GM10847 (cell line): Measurements from ENCODE around the gene DBNDD1.

ENCODE experiments used
- POLR2A ChIP-seq: IDR thresholded peaks from 2 replicates; pipeline ENCODE4 v1.6.1; 2011; ENCODE audit not compliant: insufficient read length; ENCODE audit errors: extremely low read depth

The DBNDD1 gene

DNA sequence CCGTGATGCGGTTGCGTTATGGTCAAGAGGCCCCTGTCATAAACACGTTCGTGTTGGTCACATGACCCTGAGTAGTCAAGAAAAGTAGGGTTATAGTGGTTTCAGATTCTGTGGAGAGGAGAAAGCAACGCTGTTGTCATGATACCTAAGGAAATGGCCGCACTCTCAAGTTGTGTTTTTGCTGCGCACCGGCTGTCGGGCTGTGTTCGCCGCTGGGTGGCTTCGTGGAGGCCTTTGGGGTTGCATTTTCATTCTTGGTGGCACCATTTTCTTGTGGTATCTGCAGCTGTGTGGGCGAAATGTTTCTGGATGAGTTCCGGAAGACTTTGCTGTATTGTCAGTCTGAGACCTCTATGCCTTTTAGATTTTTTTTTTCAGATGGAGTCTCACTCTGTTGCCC, 35.7 kb downstream of the DBNDD1 start:
- no peak for TF ChIP-seq POLR2A

DNA sequence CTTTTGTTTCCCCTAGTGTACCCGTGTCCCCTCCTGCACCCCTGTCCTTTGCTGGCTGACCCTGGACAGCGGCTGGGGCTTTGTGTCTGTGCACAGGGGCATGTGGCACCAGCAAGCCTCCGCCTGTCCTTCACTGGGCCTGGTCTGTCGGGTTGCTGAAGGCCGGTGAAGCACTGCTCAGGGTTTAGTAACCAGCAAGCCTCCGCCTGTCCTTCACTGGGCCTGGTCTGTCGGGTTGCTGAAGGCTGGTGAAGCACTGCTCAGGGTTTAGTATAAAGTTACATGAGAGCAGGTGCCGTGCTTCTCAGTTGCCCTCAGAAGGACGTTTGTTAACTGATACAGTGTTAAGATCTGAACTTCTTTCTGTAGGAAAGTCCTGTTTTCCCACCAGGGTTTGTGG, 36.9 kb downstream of the DBNDD1 start:
- TF ChIP-seq POLR2A: no peak

DNA sequence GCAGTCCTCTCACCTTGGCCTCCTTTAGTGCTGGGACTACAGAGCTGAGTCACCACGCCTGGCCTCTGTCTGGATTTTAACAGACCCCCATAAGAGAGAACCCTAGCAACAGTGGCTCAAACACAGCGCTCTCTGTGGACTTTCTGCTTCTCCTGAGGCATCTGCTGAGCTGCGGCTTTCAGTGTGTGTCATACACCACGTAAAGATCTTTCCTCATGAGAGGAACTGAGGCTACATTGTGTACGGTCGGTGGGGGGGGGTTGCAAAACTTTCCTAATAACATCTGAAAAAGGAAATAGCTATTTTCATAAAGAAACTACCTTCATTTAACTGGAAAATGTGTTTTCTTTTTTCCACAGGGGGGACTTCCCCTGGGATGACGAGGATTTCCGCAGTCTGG, 37.8 kb downstream of the DBNDD1 start:
- no peak for TF ChIP-seq POLR2A

DNA sequence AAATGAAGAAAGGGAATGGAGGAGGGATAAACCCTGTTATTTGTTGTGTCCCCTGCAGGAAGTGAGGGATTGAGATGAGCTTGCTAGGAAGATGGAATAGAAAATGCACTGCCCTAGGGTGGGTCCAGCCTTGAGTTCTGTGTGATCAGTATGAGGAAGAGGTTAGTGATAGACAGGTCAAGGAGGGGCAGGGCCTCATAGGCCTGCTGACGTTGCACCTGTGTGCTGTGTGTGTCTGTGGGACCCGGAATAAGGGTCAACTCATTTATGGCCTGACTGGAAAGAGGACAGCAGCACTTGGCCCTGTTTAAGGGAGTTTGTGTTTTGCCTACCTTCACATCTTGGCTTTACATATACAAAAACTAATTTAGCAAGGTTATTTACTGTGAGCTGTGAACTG, 44.4 kb downstream of the DBNDD1 start:
- TF ChIP-seq POLR2A: no peak

DNA sequence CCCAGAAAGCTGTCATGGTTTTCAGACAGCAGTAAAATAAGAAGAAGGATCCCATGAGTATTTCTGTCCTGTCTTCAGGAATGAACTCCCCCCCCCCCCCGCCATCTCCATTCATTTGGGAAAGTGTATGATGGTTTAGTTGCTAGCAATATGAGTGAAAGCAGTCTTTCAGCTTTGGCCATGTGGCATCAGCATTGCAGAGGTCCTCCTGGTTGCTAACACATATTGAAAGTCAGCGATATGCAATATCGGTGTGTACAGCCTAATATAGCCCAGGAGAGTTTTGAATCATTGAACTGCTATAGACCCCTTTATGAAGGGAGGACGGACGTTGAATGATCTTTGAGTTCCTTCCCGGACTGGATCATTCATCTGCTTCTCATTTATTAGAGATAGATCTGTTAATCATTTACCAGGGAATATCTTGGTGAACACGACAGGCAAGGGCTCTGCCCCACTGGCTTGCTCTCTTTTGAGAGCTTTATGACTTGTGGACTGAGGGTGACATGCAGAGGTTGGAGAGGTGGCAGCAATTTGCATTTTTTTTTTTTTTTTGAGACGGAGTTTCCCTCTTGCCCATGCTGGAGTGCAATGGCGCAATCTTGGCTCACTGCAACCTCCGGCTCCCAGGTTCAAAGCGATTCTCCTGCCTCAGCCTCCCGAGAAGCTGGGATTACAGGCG, 45.5 kb downstream of the DBNDD1 start:
- no peak for TF ChIP-seq POLR2A

DNA sequence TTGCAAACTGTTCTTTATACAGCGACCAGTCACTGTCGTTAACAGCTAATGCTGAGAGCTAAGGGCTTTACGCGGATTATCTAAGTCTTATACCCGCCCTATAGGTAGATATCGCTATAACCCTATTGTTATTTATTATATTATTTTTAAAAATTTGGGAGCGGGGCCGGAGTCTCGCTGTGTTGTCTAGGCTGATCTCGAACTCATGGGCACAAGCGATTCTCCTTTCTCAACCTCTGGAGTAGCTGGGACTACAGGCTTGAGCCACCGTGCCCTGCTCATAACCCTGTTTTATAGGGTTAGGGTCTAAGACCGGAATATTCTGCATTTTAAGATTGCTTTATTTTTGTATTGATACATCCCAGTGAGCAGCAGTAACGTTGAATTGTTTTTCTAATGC, 46.0 kb downstream of the DBNDD1 start:
- TF ChIP-seq POLR2A: no peak

DNA sequence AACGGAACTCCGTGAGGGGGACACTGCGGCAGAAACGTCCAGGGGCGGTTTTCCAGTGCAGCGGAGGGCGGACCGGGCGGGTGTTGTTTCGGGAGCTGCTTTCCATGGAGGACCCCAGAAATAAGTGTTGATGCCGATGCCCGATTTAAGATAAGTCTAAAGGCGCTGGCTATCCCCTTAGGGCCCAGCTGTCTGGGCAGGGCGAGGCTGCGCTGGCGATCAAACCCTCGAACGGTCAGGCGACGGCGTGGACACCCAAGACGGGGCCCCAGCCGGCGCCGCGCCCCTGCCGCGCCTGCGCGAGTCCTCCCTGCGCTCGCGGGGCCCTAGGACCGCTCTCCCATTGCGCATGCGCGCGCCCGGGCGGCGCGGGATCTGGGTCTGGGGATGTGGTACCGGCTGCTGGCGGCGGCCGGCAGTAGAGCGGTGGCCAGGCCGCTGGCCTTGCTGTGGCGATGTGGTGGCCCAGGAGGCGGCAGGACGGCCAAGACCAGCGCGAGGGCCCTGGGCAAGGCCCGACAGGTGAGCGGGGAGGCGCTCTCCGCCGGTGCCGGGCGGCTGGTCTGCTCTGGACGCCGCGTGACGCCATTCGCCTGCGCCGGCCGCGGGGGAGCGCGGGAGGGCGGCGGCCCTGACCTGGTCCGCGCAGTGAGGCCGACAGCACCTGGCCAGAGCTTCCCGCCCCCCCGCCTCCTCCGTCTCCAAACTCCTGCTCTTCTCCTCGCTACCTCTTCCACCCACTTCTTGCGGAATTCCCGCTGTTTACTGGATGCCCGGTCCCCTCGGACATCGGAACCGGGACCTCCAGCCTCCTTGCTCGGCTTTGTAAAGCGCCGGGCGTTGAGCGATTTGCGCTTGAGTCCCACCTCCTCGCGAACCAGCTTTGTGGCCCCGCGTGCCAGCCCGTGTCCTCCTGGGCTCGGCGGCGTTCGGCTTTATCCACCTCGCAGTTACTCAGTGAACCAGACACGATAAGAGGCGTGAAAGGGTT, 46.7 kb downstream of the DBNDD1 start:
- peak; percentile 97 for TF ChIP-seq POLR2A

DNA sequence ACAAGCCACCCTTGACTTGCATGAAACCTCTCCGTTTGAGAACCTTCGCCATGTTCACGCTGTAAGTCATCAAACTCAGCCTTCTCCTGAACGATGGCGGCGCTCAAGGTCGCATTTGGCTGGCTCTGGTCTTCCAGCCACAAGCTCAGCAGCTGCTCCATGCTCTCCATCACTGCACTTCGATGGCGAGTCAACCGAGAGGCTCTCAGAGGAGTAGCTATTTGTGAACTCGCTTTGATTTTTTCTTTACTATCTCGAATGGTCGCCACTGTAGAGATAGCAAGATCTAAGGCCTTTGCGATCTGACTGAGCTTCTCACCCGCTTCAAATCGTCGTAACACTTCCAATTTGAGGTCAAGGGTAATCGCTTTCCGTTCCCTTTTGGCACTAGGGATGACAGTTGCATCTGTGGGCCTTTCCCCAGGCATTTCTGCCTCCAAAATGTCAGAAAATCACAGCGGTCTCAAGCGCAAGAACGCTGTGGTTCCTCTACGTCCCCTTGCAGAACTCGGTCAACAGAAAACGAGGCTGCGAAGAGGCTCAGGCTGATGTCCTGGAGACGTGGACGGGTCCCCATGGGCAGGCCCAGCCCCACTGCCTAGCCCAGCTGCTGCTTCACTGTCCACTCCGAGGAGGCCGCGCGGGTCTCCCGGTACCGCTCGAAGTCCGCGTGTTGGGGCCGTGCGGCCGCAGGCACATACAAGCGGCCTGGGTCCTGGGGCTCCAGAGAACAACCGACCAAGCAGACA, 47.6 kb downstream of the DBNDD1 start:
- no peak for TF ChIP-seq POLR2A

DNA sequence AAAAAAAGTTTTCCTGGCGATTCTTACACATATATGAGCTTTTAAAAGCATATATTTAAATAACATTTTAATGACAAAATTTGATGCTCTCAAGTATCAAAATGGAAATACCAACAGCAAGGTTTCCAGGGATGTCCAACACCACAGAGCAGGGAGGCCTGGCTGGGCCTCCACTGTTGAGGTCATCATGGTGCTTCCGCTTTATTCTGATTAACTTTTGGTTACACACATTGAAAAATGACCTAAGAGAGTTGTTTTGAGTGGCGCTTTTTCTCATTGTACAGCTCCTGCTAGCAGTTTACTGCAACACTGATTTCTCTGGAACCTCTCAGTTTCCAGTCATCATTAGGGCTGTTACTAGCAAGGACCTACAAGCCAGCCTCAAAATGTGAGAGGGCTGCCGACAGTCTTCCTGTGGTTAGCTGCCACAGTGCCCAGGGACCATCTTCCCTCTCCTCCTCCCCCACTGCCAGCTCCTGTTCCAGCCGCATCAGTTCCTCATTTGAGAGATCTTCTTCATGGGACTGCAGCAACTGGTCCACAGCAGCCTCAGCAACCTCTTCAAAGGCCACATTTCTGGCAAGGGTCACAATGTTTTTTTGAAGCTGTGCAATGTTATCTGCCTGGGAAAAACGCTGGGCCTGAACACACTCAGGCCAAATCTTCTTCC, 49.4 kb downstream of the DBNDD1 start:
- no peak for TF ChIP-seq POLR2A

DNA sequence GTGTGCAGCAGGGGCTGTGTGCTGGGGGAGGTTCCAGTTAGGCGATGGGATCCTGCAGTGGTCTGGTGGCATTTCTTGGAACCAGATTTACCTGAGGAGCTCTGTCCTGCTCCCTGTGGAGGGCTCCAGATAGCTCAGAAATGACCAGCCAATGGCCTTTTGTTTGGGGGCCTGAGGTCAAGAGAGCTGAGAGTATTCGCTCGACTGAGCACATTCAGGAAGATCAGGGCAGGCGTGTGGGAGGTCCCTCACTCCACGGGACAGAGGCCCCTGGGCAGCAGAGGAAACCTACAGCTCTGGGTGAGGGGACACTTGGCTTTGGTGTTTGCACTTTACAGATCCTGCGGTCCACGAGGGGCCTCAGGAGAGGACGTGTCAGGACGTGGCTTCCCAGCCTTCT, 52.5 kb downstream of the DBNDD1 start:
- no peak for TF ChIP-seq POLR2A

DNA sequence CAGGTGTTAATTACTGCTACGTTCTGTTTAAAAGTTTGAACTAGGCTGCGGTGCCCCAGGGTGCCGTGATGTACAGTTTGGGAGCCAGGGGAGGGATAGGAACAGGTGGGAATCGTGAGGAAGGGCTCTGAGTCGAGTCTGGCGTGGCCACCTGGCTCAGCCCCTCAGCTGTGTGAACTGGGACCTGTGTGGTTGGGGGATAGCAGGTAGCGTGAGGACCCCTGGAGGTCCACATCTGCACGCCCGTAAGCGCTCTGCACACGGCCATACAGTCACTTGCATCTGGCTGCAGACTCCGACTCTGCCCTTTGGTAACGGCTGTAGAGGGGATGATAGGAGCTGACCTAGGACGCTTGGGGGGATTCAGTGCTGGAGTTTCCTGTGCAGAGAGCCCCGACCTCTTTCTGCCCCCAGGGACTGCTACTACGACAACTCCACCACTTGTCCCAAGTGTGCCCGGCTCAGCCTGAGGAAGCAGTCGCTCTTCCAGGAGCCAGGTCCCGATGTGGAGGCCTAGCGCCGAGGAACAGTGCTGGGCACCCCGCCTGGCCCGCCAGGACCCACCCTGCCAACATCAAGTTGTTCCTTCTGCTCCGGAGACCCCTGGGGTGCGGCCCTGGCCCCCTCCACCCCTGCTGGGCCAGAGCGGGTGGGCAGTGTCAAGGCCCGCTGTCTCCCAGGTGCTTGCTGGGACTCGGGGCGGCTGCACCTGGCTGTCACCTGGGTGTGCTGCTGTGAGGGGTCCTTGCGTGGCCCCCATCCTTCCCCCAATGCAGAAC, 53.6 kb downstream of the DBNDD1 start:
- no peak for TF ChIP-seq POLR2A

DNA sequence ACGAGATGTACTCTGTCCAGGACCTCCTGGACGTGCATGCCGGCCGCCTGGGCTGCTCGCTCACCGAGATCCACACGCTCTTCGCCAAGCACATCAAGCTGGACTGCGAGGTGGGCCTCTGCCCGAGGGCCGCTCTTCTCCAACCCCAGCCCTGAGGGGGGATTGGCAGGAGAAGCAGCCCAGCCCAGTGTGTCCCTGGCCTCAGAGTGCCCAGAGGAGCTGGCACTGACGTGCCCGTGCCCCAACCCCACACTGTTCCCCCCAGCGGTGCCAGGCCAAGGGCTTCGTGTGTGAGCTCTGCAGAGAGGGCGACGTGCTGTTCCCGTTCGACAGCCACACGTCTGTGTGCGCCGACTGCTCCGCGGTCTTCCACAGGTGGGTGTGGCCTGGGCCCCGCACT, 55.1 kb downstream of the DBNDD1 start:
- TF ChIP-seq POLR2A: no peak

DNA sequence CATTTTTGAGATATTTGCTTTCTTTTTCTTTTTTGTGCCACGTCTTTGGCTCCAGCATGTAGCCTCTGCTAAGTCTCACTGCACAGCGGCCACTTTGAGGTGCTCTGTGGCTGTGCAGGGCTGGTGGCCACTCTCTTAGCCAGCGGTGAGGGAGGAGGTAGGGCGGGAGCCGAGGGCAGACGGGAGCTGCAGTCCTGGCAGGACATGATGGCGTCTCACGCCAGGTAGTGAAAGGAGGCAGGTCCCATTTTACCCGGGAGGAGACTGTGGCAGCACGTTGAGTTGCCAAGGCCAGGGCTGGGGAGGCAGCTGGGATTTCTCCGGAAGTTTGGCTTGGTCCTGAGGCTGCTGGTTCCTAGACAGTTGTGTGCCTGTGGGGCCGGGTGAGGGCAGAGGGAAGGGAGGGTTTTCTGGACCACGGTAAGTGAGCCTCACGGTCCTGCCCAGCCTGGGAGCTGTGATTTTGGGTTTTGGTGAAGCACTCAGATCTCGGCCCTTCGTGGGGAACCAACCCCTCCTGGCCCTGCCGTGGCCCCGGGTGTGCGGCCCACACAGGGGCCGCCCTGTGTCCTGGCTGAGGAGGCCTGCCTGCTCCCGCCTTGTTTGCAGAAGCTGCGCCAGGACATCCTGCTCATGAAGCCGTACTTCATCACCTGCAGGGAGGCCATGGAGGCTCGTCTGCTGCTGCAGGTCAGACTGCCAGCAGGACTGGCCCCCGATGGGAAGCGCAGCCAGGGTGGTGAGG, 56.3 kb downstream of the DBNDD1 start:
- TF ChIP-seq POLR2A: no peak

DNA sequence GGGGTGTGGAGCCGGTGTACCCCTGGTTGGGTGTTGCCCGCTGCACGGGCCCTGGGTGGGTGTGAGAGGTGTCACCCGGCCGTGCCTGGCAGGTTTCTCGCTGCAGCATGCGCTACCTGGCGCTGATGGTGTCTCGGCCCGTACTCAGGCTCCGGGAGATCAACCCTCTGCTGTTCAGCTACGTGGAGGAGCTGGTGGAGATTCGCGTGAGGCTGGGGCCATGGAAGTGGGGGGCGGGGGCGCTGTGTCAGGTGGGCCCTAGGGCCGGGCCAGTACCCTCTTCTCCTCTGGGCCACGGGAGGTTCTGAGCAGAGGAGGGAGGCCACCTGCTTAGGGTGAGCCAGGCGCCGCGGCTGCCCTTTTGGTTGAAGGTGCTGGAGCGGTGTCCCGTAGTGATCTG, 57.3 kb downstream of the DBNDD1 start:
- no peak for TF ChIP-seq POLR2A
